Hepatocyte (in vitro differentiated cells): ENCODE measurements around the gene CEP68. TPM values are rescaled to one million over a fixed set of nuclear protein-coding genes. Genes with fewer than 3 reads are reported as not detected.

ENCODE experiments used
- DNase-seq: peaks from one replicate; pipeline ENCODE4 v3.0.0-alpha.2; 2016; ENCODE audit warnings: low spot score
- H2AFZ ChIP-seq: fragments of 200-600 bp; sonication (generic); 2 replicates; pipeline ENCODE4 v1.6.0; 2016; ENCODE audit warnings: antibody characterized with exemption, mild to moderate bottlenecking
- H3K27ac ChIP-seq: fragments of 200-600 bp; sonication (generic); 2 replicates; pipeline ENCODE4 v1.5.1; 2016; ENCODE audit warnings: mild to moderate bottlenecking
- H3K27me3 ChIP-seq: fragments of 200-600 bp; sonication (generic); 2 replicates; pipeline ENCODE4 v1.6.1; 2016
- H3K36me3 ChIP-seq: fragments of 200-600 bp; sonication (generic); replicated peaks from 2 replicates; pipeline ENCODE4 v1.5.1; 2016; ENCODE audit warnings: low read depth; ENCODE audit not compliant: insufficient read depth
- H3K4me1 ChIP-seq: fragments of 200-600 bp; sonication (generic); 2 replicates; pipeline ENCODE4 v1.5.1; 2016; ENCODE audit warnings: mild to moderate bottlenecking, moderate library complexity; ENCODE audit not compliant: insufficient read depth
- H3K4me2 ChIP-seq: fragments of 200-600 bp; sonication (generic); 2 replicates; pipeline ENCODE4 v1.6.0; 2016
- H3K4me3 ChIP-seq: fragments of 200-600 bp; sonication (generic); 2 replicates; pipeline ENCODE4 v1.5.1; 2016; ENCODE audit warnings: mild to moderate bottlenecking
- H3K79me2 ChIP-seq: fragments of 200-600 bp; sonication (generic); 2 replicates; pipeline ENCODE4 v1.6.0; 2017; ENCODE audit warnings: mild to moderate bottlenecking
- H3K9me2 ChIP-seq: fragments of 200-600 bp; sonication (generic); replicated peaks from 2 replicates; pipeline ENCODE4 v1.6.0; 2017; ENCODE audit warnings: mild to moderate bottlenecking; ENCODE audit not compliant: insufficient read depth
- H3K9me3 ChIP-seq: fragments of 200-600 bp; sonication (generic); 2 replicates; pipeline ENCODE4 v1.5.1; 2016; ENCODE audit warnings: low read depth, mild to moderate bottlenecking
- H4K20me1 ChIP-seq: fragments of 200-600 bp; sonication (generic); 2 replicates; pipeline ENCODE4 v1.6.0; 2016; ENCODE audit warnings: mild to moderate bottlenecking; ENCODE audit not compliant: insufficient read depth, poor library complexity, severe bottlenecking
- EZH2 ChIP-seq: fragments of 200-600 bp; sonication (generic); IDR thresholded peaks from 2 replicates; pipeline ENCODE4 v1.6.1; 2016; ENCODE audit warnings: antibody characterized with exemption, mild to moderate bottlenecking, borderline replicate concordance
- EZH2phosphoT487 ChIP-seq: fragments of 200-600 bp; sonication (generic); IDR thresholded peaks from one replicate; pipeline ENCODE4 v1.6.1; 2018; ENCODE audit warnings: antibody characterized with exemption, mild to moderate bottlenecking, low read depth, moderate library complexity; ENCODE audit not compliant: unreplicated experiment, severe bottlenecking
- WGBS: methylation state at CpG from one replicate; pipeline ENCODE4 v1.1.6; 2016; ENCODE audit warnings: low lambda C conversion rate; ENCODE audit errors: missing lambda C conversion rate; 5-methylcytosine and 5-hydroxymethylcytosine counted together
- polyA plus RNA-seq: library from polyadenylated mRNA; unstranded; fragments of >200 nt; fragmentation: Nextera tagmentation; extraction: Ambion mirVana; gene quantifications from 2 replicates; pipeline ENCODE4 v1.2.1, GENCODE V29; 2016
- total RNA-seq: library from RNA; depleted of rRNA; stranded (reverse); fragments of >200 nt; gene quantifications from 2 replicates; pipeline ENCODE4 v1.2.3, GENCODE V29; 2014
- TF ChIP-seq, protein P1 (sequence below): fragments of 200-600 bp; sonication (generic); IDR thresholded peaks from 2 replicates; pipeline ENCODE4 v1.5.1; 2016; ENCODE audit warnings: antibody characterized with exemption, mild to moderate bottlenecking; ENCODE audit not compliant: poor library complexity

CEP68 gene
- total and polyA plus RNA-seq, 2 experiments from 2014 or later = 8.2 to 9.4 TPM

DNA sequence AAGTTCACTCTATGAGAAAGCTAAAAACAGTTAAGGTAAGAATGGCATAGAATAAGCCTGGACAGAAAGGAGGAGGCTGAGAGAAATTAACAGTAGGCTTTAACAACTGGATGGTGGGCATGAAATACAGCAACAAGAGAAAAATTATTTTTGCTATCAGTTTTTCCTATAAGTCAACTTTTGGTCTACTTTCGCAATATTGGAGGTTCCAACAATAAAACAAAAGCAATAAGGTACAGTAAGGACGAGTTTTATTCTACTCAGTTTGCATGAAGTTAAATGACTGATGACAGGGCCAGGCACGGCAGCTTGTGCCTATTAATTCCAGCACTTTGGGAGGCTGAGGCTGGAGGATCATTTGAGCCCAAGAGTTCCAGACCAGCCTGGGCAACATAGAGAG is 56.4 kb downstream of the CEP68 start:
- WGBS = 78% methylated on average over 3 of the region's 3 CpGs
- no peak overlapping the region for H3K27ac ChIP-seq

DNA sequence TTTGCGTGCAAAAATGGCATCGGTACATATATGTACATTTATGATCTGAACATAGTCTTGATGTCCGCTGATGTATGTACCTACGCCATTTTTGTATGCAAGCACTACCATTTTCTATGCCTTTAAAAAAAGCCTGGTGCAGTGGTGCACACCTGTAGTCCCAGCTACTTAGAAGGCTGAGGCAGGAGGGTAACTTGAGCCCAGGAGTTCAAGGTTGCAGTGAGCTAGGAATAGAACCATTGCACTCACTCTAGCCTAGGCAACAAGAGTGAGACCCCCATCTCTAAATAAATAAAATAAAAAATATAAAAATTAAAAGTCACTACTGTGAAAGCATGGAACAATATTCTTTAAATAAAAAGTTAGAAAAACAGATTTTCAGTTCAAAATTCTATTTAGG is 57.0 kb downstream of the CEP68 start:
- H4K20me1 ChIP-seq = peaks cover 98% of the 10 kb centered on the region
- H3K36me3 ChIP-seq = no peaks in the 10 kb centered on the region
- no peak overlapping the region for H2AFZ ChIP-seq
- WGBS = 100% methylated on average over 4 of the region's 4 CpGs
- no peaks in the 10 kb centered on the region for H3K9me2 ChIP-seq
- no peaks in the 10 kb centered on the region for H3K9me3 ChIP-seq
- no peak for DNase-seq
- no peaks in the 10 kb centered on the region for H3K27me3 ChIP-seq
- no peak overlapping the region for H3K4me3 ChIP-seq
- H3K79me2 ChIP-seq = peaks cover 98% of the 10 kb centered on the region
- no peak overlapping the region for H3K4me2 ChIP-seq
- TF ChIP-seq, protein P1, sequence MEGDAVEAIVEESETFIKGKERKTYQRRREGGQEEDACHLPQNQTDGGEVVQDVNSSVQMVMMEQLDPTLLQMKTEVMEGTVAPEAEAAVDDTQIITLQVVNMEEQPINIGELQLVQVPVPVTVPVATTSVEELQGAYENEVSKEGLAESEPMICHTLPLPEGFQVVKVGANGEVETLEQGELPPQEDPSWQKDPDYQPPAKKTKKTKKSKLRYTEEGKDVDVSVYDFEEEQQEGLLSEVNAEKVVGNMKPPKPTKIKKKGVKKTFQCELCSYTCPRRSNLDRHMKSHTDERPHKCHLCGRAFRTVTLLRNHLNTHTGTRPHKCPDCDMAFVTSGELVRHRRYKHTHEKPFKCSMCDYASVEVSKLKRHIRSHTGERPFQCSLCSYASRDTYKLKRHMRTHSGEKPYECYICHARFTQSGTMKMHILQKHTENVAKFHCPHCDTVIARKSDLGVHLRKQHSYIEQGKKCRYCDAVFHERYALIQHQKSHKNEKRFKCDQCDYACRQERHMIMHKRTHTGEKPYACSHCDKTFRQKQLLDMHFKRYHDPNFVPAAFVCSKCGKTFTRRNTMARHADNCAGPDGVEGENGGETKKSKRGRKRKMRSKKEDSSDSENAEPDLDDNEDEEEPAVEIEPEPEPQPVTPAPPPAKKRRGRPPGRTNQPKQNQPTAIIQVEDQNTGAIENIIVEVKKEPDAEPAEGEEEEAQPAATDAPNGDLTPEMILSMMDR = no peak
- TF ChIP-seq EZH2 = no peak
- no peak for TF ChIP-seq EZH2phosphoT487
- no peak overlapping the region for H3K27ac ChIP-seq
- no peaks in the 10 kb centered on the region for H3K4me1 ChIP-seq

More for the DNA sequence above, 56.4 kb downstream of the CEP68 start:
- Histone ChIP-seq H3K4me2 (no peak overlapping the region), H3K27me3 (no peaks in the 10 kb centered on the region), H3K36me3 (no peaks in the 10 kb centered on the region), H3K9me2 (no peaks in the 10 kb centered on the region), H2AFZ (no peak overlapping the region), H3K79me2 (peaks cover 98% of the 10 kb centered on the region), H4K20me1 (peaks cover 98% of the 10 kb centered on the region), H3K4me1 (no peaks in the 10 kb centered on the region), H3K4me3 (no peak overlapping the region), H3K9me3 (no peaks in the 10 kb centered on the region)
- TF ChIP-seq, protein P1 = no peak
- no peak for TF ChIP-seq EZH2phosphoT487
- no peak for TF ChIP-seq EZH2
- DNase-seq = no peak

DNA sequence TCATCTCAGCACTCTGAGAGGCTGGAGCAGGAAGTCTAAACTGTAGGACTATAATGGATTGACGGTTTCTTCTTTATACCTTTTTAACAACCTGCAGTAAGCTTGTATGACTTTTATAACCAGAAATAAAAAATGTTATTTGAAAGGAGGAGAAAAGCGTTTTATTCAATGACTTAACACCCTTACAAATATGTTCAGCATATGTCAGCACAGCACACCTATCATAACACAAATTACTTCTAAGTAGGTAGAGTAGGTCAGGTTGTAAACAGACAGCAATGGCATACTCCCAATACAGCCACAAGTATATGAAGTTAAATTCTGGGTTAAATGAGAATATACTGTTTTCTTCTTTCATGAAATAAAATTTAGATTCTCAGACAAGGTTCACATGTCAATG is 57.6 kb downstream of the CEP68 start:
- TF ChIP-seq EZH2 (no peak), EZH2phosphoT487 (no peak)
- TF ChIP-seq, protein P1 = no peak
- no peak overlapping the region for H3K27ac ChIP-seq

GRCh38 chr2:65114921-65115320 is 58.7 kb downstream of the CEP68 start:
- Histone ChIP-seq H2AFZ (no peak overlapping the region), H3K4me1 (no peaks in the 10 kb centered on the region), H3K27me3 (no peaks in the 10 kb centered on the region), H3K36me3 (no peaks in the 10 kb centered on the region), H3K4me3 (no peak overlapping the region), H3K79me2 (peaks cover 98% of the 10 kb centered on the region), H3K9me2 (no peaks in the 10 kb centered on the region), H3K4me2 (no peak overlapping the region), H3K9me3 (no peaks in the 10 kb centered on the region), H3K27ac (no peak overlapping the region), H4K20me1 (peaks cover 98% of the 10 kb centered on the region)
- DNase-seq = no peak
- TF ChIP-seq, protein P1 = no peak
- TF ChIP-seq EZH2 (no peak), EZH2phosphoT487 (no peak)

More for the DNA sequence above, 57.6 kb downstream of the CEP68 start:
- Histone ChIP-seq H3K4me3 (no peak overlapping the region), H3K9me3 (no peaks in the 10 kb centered on the region), H3K4me2 (no peak overlapping the region), H2AFZ (no peak overlapping the region), H3K4me1 (no peaks in the 10 kb centered on the region), H4K20me1 (peaks cover 98% of the 10 kb centered on the region), H3K79me2 (peaks cover 98% of the 10 kb centered on the region), H3K9me2 (no peaks in the 10 kb centered on the region), H3K36me3 (no peaks in the 10 kb centered on the region), H3K27me3 (no peaks in the 10 kb centered on the region)
- DNase-seq = no peak
- WGBS = 73% methylated on average over 2 of the region's 2 CpGs
